H54 (cell line): ENCODE results near the gene PACSIN3.

ENCODE experiments used
- DNase-seq: peaks from one replicate; pipeline ENCODE4 v3.0.0; 2011; ENCODE audit warnings: low spot score, mixed read lengths; ENCODE audit not compliant: insufficient read length
- FAIRE-seq: peaks from 3 replicates; lab custom pipeline; 2011; peaks lifted over from hg19 to GRCh38; lab: Jason Lieb, UNC
- POLR2A ChIP-seq: IDR thresholded peaks from 2 replicates; pipeline ENCODE4 v1.6.1; 2011; ENCODE audit warnings: low read depth, mild to moderate bottlenecking, low read length

PACSIN3 gene

DNA sequence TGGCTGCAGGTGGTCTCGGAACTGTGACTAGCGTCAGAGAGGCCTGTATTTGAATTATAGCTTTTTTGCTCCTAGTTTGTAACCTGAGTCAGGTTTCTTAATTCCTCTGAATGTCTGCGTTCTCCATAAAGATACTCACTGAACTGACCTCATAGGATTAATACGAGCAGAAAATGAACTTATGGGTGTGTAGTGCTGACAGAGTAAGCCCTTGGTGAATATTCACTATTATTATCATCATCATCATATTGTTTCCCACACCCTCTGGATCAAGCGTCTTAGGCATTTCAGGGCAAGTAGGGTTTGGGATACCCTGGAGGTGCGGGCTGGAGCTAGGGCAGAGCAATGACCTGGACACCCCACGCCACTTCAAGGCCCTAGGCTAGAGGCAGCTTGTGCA lies 38.6 kb downstream of the PACSIN3 start:
- TF ChIP-seq POLR2A: no peak
- FAIRE-seq: no peak
- DNase-seq: no peak

DNA sequence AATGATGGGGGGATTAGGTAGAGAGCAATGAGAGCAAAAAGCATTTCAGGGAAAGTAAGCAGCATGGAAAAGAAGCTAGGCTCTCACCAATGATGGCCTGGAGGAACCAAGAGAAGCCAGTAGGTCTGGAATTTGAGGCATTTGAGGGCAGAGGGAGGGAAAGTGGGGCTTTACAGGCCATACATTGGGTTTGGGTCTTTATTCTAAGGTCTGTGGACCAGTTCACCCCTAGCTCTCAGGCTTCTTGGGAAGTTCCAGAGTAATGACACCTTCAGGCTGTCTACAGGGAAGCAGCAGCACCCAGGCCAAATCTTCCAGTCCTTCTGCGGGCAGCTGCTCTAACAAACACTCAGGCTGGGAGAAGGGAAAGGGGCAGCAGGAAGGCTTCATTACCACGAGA lies 39.0 kb downstream of the PACSIN3 start:
- DNase-seq: no peak
- FAIRE-seq: no peak
- TF ChIP-seq POLR2A: no peak

DNA sequence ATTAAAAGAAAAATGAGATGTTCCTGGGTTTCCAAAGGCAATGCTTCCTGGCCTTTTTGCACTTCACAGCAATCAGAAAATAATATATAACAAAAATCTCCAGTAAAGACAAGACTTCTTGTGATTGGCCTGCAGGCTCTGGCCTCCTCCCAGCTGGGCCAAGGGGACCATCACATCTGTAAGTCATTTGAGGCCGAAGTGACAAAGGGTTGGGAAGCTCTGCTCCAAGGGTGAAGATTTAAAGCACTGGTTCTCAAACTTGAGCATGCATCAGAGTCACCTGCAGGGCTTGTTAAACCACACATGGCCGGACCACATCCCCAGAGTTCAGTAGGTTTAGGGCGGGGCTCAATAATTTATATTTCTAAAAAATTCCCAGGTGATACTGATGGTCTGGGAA lies 41.7 kb downstream of the PACSIN3 start:
- DNase-seq: no peak
- no peak for FAIRE-seq
- no peak for TF ChIP-seq POLR2A

DNA sequence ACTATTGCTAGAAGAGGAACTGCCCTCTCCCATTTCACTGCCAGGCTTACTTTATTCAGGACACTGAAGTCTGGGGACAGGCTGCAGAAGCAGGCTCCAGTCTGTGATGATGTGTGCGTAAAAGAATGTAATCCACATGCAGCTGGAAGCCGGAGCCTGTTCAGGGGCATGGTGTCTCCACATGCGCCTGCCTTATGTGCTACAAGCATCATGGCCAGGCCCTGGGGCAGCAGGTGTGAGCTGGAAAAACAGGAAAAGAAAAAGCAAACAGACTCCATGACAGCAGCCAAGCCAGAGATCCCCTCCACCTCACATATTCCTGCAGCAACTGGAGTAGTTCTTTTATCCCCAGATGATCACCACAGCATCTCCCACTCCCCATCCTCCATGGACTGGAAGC lies 42.9 kb downstream of the PACSIN3 start:
- DNase-seq: peak; percentile 83
- TF ChIP-seq POLR2A: no peak
- FAIRE-seq: peak; percentile 84

DNA sequence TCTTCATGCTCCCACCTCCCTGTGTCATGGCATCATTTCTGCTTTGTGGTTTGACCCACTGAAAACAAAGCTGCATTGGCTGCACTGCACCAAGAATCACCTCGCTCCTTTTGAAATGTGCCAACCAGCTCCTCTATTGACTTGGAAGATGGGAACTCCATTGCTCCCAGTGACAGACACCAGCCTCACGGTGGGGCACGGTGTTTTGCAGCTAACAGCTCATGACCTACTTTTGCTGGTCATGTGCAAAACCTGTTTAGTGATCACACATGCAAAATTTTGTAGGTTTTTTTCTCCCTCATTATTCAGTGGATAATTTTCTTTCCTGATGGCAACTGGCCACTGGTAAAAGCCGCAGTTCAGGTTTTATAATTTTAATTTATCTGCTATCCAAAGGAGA lies 46.4 kb downstream of the PACSIN3 start:
- FAIRE-seq: no peak

DNA sequence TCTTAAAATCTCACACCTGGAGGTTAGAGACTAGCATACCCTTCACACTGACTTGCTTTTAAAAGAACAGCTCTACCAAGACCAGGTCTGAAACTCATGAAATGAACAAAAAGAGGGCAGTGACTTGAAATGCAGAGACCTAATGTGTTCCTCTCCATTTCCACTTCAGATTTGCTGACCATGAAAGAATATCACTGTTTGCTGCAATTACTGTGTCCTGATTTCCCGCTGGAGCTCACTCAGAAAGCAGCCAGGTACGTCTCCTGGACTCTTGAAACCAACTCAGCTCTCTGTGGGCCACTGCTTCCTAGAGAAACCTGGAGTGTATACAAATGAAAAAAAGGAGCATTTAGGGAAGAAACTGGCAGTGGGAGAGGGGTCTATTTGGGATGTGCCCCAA lies 48.8 kb downstream of the PACSIN3 start:
- DNase-seq: no peak
- FAIRE-seq: no peak

More for the DNA sequence above, 46.4 kb downstream of the PACSIN3 start:
- TF ChIP-seq POLR2A: no peak
- no peak for DNase-seq

DNA sequence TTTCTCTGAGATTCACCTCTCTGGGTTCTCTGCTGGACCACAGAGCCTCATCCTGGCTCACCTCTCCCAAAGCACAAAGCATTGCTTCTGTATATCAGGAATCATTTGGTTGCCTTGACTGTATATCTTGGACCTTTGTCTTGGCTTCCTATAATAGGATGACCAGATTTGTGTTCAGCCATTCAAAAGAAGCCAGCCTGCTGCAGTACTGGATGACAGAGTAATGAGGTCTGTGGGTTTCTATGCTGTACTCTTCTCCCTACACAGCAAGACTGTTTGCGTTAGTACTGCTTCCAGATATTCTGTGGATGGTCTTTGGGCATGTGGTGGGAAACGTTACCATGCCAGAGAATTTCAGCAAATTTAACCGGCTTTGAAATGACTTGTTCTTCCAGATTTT lies 49.3 kb downstream of the PACSIN3 start:
- no peak for TF ChIP-seq POLR2A

More for the DNA sequence above, 48.8 kb downstream of the PACSIN3 start:
- no peak for TF ChIP-seq POLR2A

DNA sequence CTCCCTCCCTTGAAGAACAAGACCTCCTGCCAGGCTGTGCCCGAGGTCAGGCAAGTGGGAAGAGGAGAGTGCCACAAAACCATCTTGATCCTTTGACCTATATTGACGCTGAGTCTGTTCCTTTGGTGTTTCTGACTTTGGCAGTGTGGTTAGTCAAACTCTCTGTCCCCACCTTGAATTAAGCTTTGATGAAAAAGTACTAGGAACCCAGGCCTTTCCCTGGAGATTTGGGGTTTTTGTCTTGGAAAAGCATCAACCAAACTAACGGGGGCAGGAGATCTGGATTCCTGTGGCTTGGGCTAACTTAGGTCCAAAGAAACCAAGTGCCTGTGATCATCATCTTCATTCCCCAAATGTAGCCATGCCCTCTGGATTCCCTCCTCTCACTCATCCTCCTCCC lies 49.9 kb downstream of the PACSIN3 start:
- FAIRE-seq (no peak), DNase-seq (no peak)
- TF ChIP-seq POLR2A: no peak

More for the DNA sequence above, 49.3 kb downstream of the PACSIN3 start:
- no peak for DNase-seq
- no peak for FAIRE-seq

DNA sequence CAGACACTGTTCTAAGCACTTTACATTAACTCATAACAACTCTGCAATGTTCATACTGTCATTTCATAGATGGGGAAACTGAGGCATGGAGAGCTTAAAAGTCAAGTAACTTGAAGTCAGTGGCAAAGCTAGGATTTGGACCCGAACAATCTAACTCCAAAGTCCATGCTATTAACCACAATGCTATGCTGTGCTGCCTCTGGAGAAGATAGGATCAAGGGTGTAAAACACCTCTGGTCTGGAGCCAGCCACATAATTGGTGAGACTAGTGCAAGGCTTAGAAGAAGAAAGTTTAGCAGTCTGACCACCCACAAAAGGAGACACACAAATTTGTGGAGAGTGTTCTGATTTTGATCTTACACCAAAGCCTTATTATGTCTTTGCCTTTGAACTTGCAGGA lies 53.3 kb downstream of the PACSIN3 start:
- no peak for FAIRE-seq

DNA sequence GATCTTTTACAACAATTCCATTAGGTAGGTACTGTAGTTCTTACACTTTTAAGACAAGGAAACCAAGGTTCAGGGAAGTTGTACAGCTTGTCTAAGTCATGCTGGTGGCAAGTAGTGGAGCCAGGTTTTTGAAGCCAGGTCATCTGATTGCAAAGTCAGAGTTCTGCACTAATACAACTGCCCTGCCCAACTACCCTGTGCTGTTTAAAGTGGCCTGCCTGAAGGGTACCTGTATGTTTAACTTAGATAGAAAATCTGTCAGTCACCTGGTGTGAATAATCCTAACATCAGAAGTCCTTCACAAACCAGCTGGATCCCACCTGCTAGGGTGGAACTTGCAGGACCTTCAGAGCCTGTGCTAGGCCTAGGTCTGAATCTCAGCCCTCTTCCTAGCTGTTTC lies 53.7 kb downstream of the PACSIN3 start:
- FAIRE-seq: no peak
- TF ChIP-seq POLR2A: no peak
- DNase-seq: no peak

More for the DNA sequence above, 53.3 kb downstream of the PACSIN3 start:
- no peak for DNase-seq
- no peak for TF ChIP-seq POLR2A

DNA sequence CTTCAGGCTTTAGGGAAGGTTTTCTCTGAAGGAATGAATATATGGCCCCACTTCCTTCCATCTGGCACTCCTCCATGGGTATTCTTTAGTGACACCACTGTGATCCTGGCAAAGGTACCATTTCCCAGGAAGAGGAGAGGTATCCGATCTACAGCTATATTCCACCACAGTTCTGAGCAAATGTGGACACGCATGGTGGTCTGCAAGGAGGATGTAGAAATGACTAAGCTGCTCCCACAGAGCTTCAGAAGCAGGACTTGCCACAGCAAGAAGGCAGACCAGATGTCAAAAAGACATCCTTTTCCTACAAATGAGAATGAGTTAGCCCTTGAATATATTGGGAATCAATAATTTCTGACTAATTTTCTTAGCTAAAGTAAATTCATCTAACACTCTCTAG lies 55.1 kb downstream of the PACSIN3 start:
- DNase-seq (no peak), FAIRE-seq (no peak)
- TF ChIP-seq POLR2A: no peak

DNA sequence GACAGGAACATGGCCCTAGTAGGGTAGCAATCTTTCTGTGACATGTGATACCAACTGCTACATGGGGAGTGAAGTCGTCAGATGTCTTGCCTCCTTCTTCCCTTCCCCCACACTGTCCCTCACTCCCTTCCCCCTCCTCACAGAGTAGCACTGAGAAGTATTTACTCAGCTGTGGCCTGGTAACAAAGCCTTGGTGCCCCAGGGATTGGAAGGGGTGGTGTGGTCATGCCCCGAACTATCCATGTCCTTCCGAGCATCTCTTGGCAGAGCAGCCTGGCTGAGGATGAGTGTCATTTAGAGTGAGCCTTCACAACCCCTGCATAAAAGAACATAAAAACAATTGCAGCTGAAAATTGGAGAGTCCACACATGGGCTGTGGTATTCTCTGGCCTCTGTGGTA lies 55.7 kb downstream of the PACSIN3 start:
- FAIRE-seq: no peak
- no peak for TF ChIP-seq POLR2A

More for the DNA sequence above, 55.7 kb downstream of the PACSIN3 start:
- no peak for DNase-seq
